ENCODE measurements around the gene CBX7.

The CBX7 gene

DNA sequence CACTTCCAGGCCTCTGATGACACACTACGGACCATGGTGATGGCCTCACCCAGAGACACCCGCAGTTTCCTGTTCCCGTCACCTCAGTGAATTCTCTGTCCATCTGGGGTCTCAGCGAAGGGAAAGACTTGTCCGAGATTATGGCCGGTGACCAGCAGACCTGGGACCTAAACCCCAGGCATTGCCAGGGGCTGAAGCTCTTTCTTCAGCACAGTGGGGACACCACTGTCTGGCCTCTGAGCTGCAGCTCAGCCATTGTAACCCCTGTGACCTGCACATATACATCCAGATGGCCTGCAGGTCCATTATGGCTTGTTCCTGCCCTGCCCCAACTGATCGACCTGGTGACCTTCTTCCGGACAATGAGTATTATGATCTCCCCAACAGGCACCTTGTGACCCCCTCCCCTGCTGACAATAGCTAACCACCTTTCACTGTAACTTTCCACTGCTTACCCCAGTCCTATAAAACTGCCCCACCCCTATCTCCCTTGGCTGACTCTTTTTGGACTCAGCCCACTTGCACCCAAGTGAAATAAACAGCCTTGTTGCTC lies 22.3 kb downstream of the CBX7 start:
- DNase-seq (ENCODE audit: extremely low spot score, insufficient read length, low read depth) (no peak), FAIRE-seq (no peak)

DNA sequence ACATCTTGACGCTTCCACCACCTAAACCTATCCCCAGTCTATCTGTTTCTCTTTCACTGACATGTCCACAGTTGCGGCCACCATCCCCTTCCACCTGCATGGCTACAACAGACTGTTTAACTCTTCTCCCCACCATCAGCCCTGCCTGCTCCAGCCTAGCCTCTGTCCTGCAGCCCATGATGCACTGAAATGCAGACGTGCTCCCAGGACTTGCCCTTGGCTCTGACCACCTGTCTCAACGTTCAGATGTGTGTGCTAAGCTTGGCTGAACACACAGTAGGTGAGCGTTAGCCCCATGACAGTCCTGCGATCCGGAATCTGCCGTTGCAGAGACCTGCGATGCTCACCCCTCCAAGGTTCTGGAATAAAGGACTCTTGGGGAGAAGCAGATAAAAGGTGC lies 22.7 kb downstream of the CBX7 start:
- no peak for FAIRE-seq
- DNase-seq (ENCODE audit: extremely low spot score, insufficient read length, low read depth) = no peak

GRCh38 chr22:39129081-39129480 lies 23.4 kb downstream of the CBX7 start:
- DNase-seq (ENCODE audit: extremely low spot score, insufficient read length, low read depth) = no peak
- no peak for FAIRE-seq

GRCh38 chr22:39128508-39128907 lies 24.0 kb downstream of the CBX7 start:
- no peak for DNase-seq (ENCODE audit: extremely low spot score, insufficient read length, low read depth)
- FAIRE-seq = no peak

DNA sequence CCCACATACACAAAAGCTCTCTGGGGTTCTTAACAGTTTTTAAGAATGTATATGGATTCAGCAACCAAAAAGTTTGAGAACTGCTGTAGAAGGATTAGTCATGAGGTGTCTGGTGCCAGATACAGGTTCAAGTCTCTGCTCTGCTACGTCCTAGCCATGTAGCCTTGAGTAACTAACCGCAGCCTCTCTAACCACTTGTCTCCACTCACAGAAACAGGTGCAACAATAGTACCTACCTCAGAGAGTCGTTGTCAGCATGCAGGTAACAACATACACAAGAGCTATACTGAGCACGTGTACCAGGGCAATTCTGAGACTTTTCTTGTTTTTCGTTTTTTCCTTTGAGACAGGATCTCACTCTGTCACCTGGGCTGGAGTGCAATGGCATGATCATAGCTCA lies 26.9 kb downstream of the CBX7 start:
- no peak for FAIRE-seq
- no peak for DNase-seq (ENCODE audit: extremely low spot score, insufficient read length, low read depth)

DNA sequence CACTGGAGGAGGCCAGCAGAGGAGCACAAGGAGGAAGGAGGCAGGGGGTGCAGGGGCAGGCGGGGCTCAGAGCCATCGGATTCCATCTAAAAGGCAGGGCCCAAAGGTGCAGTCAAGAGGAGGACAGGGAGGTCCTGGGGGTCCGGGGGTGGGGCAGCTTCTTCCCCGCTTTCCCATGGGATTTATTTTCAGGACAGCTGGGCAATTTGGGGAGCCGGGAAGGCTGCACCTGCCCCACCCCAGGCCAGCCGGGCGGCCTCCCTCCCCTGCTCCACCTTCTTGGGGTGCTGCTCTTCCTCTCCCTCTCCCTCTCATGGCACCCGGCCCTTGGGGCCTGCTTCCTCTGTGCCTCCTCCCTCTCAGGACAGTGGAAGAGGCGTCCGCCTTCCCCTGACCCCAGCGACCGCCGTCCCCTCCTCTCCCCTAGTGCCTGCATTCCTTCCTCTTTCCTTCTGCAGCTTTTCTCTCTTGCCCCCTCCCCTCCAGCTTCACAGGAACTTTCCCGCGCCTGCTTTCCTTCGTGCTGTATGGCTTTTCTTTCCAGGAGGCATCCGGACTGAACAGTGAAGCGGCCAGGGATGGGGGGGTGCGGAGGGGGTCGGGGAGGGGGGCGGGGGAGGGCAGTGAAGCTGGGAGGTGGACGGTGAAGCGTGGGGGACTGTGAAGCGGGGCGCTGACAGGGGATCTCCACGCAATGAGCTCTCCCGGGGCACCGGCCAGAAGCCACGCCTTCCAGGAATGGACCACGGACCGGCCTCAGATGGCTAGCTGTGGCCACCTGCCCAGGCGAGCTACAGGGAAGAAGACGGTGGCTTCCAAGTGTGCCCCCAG lies 28.5 kb downstream of the CBX7 start:
- FAIRE-seq (no peak), DNase-seq (ENCODE audit: extremely low spot score, insufficient read length, low read depth) (no peak)

DNA sequence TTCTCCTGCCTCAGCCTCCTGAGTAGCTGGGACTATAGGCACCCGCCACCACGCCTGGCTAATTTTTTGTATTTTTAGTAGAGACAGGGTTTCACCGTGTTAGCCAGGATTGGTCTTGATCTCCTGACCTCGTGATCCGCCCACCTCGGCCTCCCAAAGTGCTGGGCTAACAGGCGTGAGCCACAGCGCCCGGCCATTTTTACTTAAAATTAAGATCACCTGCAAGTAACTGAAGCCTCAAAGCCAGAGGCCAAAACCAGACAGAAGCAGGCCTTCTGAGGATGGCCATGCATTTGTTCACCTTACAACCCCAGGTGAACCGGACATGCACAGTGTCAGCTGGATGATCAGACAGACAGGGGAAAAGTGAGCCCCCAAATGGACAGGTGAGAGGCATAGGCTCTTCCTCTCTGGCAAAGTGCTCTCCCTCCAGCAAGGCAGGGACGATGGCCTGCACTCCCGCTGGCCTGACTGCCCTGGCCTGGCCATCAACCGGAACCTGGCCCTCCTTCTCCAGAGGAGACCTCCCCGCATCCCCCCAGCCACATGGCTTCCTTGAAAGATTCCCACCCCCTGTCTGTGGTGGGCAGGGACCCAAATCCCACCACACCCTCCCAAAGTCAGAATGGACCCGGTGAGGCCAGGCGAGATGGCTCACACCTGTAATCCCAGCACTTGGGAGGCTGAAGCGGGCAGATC lies 29.6 kb downstream of the CBX7 start:
- no peak for DNase-seq (ENCODE audit: extremely low spot score, insufficient read length, low read depth)
- no peak for FAIRE-seq

- FAIRE-seq (no peak), DNase-seq (ENCODE audit: extremely low spot score, insufficient read length, low read depth) (no peak)
Measured at GRCh38 chr22:39120983-39121382, 31.5 kb downstream of the CBX7 start.

- no peak for DNase-seq (ENCODE audit: extremely low spot score, insufficient read length, low read depth)
- FAIRE-seq = peak; percentile 97
Measured at GRCh38 chr22:39117585-39118191, 34.8 kb downstream of the CBX7 start.

DNA sequence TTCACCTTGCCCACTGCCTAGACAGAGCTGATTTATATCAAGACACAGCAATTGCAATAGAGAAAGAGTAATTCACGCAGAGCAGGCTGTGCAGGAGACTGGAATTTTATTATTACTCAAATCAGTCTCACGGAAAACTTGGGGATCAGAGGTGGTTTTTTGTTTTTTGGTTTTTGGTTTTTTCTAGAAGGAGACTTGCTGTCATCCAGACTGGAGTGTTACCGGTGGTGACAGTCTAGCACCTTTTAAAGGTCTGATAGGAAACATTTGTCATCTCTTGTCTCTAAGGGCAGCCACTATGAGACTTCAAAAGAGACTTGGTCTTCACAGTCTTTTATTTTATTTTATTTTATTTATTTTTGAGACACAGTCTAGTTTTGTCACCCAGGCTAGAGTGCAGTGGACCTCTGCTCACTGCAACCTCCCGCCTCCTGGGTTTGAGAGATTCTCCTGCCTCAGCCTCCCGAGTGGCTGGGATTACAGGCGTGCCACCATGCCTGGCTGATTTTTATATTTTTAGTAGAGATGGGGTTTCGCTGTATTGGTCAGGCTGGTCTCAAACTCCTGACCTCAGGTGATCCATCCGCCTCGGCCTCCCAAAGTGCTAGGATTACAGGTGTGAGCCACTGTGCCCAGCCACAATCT lies 36.4 kb downstream of the CBX7 start:
- no peak for DNase-seq (ENCODE audit: extremely low spot score, insufficient read length, low read depth)
- peak; percentile 36 for FAIRE-seq

DNA sequence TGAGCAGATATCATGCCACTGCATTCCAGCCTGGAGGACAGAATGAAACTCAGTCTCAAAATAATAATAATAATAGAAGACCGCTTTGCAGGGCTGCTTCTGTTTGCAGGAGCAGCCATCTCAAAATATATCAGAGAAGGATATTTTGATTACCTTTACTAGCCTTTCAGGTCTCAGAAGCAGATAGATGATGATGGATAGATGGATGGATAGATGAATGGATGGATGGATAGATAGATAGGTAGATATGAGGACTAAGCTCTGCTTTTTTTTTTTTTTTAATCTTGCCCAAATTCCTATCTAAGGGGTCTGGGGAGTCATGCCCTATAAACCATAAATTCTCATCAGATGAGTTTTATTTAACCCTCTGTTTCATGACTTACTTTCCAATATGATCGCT lies 36.9 kb downstream of the CBX7 start:
- no peak for FAIRE-seq
- no peak for DNase-seq (ENCODE audit: extremely low spot score, insufficient read length, low read depth)

GRCh38 chr22:39114112-39114511 lies 38.4 kb downstream of the CBX7 start:
- no peak for DNase-seq (ENCODE audit: extremely low spot score, insufficient read length, low read depth)
- peak; percentile 38 for FAIRE-seq

- no peak for DNase-seq (ENCODE audit: extremely low spot score, insufficient read length, low read depth)
- peak; percentile 67 for FAIRE-seq
Measured at GRCh38 chr22:39110631-39111561, 41.6 kb downstream of the CBX7 start.

- no peak for FAIRE-seq
- DNase-seq (ENCODE audit: extremely low spot score, insufficient read length, low read depth) = no peak
Measured at GRCh38 chr22:39109361-39109760, 43.1 kb downstream of the CBX7 start.

DNA sequence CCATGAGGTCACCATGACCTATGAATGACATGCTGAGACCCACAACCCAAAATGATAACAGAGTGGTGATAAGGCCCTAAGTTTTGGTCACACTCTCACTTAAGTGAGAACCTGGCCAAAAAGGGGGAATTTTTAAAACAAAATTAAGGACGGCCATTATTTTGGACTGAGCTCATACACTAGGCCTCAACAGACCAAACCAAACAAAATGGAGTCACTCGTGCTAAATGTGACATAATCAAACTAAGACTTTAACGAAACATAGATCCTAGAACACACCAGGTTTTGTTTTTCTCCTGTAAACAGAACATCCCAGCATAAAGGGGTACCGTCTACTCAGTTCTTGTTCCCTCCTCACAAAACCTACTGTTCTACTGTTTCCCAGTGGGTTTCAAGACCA lies 44.0 kb downstream of the CBX7 start:
- no peak for DNase-seq (ENCODE audit: extremely low spot score, insufficient read length, low read depth)
- FAIRE-seq = no peak

GRCh38 chr22:39106326-39106725 lies 46.2 kb downstream of the CBX7 start:
- FAIRE-seq (no peak), DNase-seq (ENCODE audit: extremely low spot score, insufficient read length, low read depth) (no peak)

GRCh38 chr22:39103431-39103830 lies 49.0 kb downstream of the CBX7 start:
- DNase-seq (ENCODE audit: extremely low spot score, insufficient read length, low read depth) = no peak
- no peak for FAIRE-seq

DNA sequence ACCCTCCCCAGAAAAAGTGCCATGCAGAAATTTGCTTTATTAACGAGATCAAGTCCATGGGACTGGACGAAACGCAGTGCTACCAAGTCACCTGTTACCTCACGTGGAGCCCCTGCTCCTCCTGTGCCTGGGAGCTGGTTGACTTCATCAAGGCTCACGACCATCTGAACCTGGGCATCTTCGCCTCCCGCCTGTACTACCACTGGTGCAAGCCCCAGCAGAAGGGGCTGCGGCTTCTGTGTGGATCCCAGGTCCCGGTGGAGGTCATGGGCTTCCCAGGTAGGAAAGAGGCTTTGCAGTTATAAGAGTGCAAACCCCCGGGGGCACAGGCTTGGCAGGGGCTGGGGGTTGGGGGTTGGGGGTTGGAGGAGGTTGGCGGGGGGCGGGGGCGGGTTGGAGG lies 51.3 kb downstream of the CBX7 start:
- FAIRE-seq = no peak

GRCh38 chr22:39098576-39098975 lies 53.9 kb downstream of the CBX7 start:
- FAIRE-seq (peak; percentile 65), DNase-seq (ENCODE audit: extremely low spot score, insufficient read length, low read depth) (no peak)

More for the DNA sequence above, 51.3 kb downstream of the CBX7 start:
- DNase-seq (ENCODE audit: extremely low spot score, insufficient read length, low read depth) = no peak

Data from GM18507 (cell line).